ENCODE data around the gene HMGB3. TPM values are rescaled to one million over a fixed set of nuclear protein-coding genes. Genes with fewer than 3 reads are reported as not detected.

The HMGB3 gene
- total RNA-seq, 4 donors from 2014 or later = 2.7 to 8.4 (median 4.9) TPM

GRCh38 chrX:150975655-150976390, 7.3 kb upstream of the HMGB3 start:
- no peak for TF ChIP-seq EP300 (IDR thresholded peaks at IDR 0.05)
- TF ChIP-seq POLR2A (IDR thresholded peaks at IDR 0.05) = no peak
- TF ChIP-seq CTCF (IDR thresholded peaks at IDR 0.05) = no peak
- H3K4me1 ChIP-seq = no peaks in the 10 kb centered on the region
- H3K27me3 ChIP-seq = no peaks in the 10 kb centered on the region
- H3K9me3 ChIP-seq = no peaks in the 10 kb centered on the region
- H3K27ac ChIP-seq = no peak overlapping the region
- no peaks in the 10 kb centered on the region for H3K36me3 ChIP-seq
- no peak overlapping the region for H3K4me3 ChIP-seq
- DNase-seq (ENCODE audit: low spot score in 2 of 2) = no peak
- WGBS, 2 donors = 42 to 63% methylated on average over 15 to 33 of the region's 33 CpGs

GRCh38 chrX:150977411-150978162, 5.5 kb upstream of the HMGB3 start:
- Histone ChIP-seq H3K27ac (no peak overlapping the region), H3K36me3 (no peaks in the 10 kb centered on the region), H3K4me1 (no peaks in the 10 kb centered on the region), H3K27me3 (no peaks in the 10 kb centered on the region), H3K4me3 (no peak overlapping the region), H3K9me3 (no peaks in the 10 kb centered on the region)
- no peak for DNase-seq (ENCODE audit: low spot score in 2 of 2)
- WGBS, 2 donors = 85 to 87% methylated on average over 16 to 25 of the region's 25 CpGs
- TF ChIP-seq EP300 (IDR thresholded peaks at IDR 0.05) = no peak
- no peak for TF ChIP-seq POLR2A (IDR thresholded peaks at IDR 0.05)
- TF ChIP-seq CTCF (IDR thresholded peaks at IDR 0.05) = no peak

- WGBS, 2 donors = 94 to 96% methylated on average over 3 to 5 of the region's 5 CpGs
- Histone ChIP-seq H3K4me1 (no peaks in the 10 kb centered on the region), H3K4me3 (no peak overlapping the region), H3K9me3 (no peaks in the 10 kb centered on the region), H3K27ac (no peak overlapping the region), H3K36me3 (no peaks in the 10 kb centered on the region), H3K27me3 (no peaks in the 10 kb centered on the region)
- DNase-seq (ENCODE audit: low spot score in 2 of 2) = no peak
- TF ChIP-seq CTCF (IDR thresholded peaks at IDR 0.05) (no peak), POLR2A (IDR thresholded peaks at IDR 0.05) (no peak), EP300 (IDR thresholded peaks at IDR 0.05) (no peak)
Observed at GRCh38 chrX:150980186-150980585, 2.9 kb upstream of the HMGB3 start.

- Histone ChIP-seq H3K27ac (no peak overlapping the region), H3K4me1 (no peaks in the 10 kb centered on the region), H3K4me3 (no peak overlapping the region), H3K9me3 (no peaks in the 10 kb centered on the region), H3K36me3 (no peaks in the 10 kb centered on the region), H3K27me3 (no peaks in the 10 kb centered on the region)
- no peak for TF ChIP-seq POLR2A (IDR thresholded peaks at IDR 0.05)
- no peak for TF ChIP-seq EP300 (IDR thresholded peaks at IDR 0.05)
- TF ChIP-seq CTCF (IDR thresholded peaks at IDR 0.05) = no peak
- WGBS, 2 donors = 75 to 100% methylated on average over 2 to 4 of the region's 4 CpGs
- no peak for DNase-seq (ENCODE audit: low spot score in 2 of 2)
Observed at GRCh38 chrX:150980711-150981110, 2.4 kb upstream of the HMGB3 start.

GRCh38 chrX:150982235-150982787, 824 bp upstream of the HMGB3 start:
- Histone ChIP-seq H3K4me1 (no peaks in the 10 kb centered on the region), H3K4me3 (peak overlapping the region; percentile 29 to 63 (median 38)), H3K27ac (no peak overlapping the region), H3K36me3 (no peaks in the 10 kb centered on the region), H3K9me3 (no peaks in the 10 kb centered on the region), H3K27me3 (no peaks in the 10 kb centered on the region)
- 49 to 61% methylated on average over 14 to 20 of the region's 20 CpGs for WGBS, 2 donors
- no peak for DNase-seq (ENCODE audit: low spot score in 2 of 2)
- TF ChIP-seq POLR2A (IDR thresholded peaks at IDR 0.05) (no peak), EP300 (IDR thresholded peaks at IDR 0.05) (no peak), CTCF (IDR thresholded peaks at IDR 0.05) (no peak)

Measured in tibial nerve (tissue), 4 donors.